Stimulated activated CD8-positive, alpha-beta memory T cell treated with anti-CD3 and anti-CD28 coated beads, Interleukin-12 subunit alpha, Interleukin-12 subunit beta, amount 100 ng/mL, for 4 hours (primary cell): Measurements from ENCODE around the gene NIF3L1.
"Not testable (repeated sequence)": the region's sequence is repeated elsewhere in the genome, so short reads cannot be mapped to it uniquely, and the experiment has no call there.

Experiments
- DNase-seq: peaks from one replicate; pipeline ENCODE4 v3.0.0-alpha.2; 2020; ENCODE audit warnings: low read depth

Gene NIF3L1

GRCh38 chr2:200871151-200871550, 18.0 kb upstream of the NIF3L1 start:
- no peak for DNase-seq

GRCh38 chr2:200873560-200873959, 15.6 kb upstream of the NIF3L1 start:
- DNase-seq, result no peak

GRCh38 chr2:200877443-200877842, 11.7 kb upstream of the NIF3L1 start:
- DNase-seq, result no peak

- no peak for DNase-seq
These were observed 10.8 kb upstream of the NIF3L1 start for GRCh38 chr2:200878289-200878880.

GRCh38 chr2:200881715-200882249, 7.4 kb upstream of the NIF3L1 start:
- DNase-seq, result not testable (repeated sequence)

GRCh38 chr2:200899482-200899881, 10.3 kb downstream of the NIF3L1 start:
- DNase-seq, result no peak

- DNase-seq, result peak; percentile 25
These were observed 12.4 kb downstream of the NIF3L1 start for GRCh38 chr2:200901459-200902072.

- no peak for DNase-seq
These were observed 16.6 kb downstream of the NIF3L1 start for GRCh38 chr2:200905618-200906296.

- DNase-seq, result no peak
These were observed 20.8 kb downstream of the NIF3L1 start for GRCh38 chr2:200909958-200910357.

- no peak for DNase-seq
These were observed 24.5 kb downstream of the NIF3L1 start for GRCh38 chr2:200913654-200914053.

GRCh38 chr2:200922439-200922838, 33.3 kb downstream of the NIF3L1 start:
- no peak for DNase-seq

- DNase-seq, result no peak
These were observed 40.4 kb downstream of the NIF3L1 start for GRCh38 chr2:200929334-200930249.

GRCh38 chr2:200930947-200931626, 41.9 kb downstream of the NIF3L1 start:
- no peak for DNase-seq

- DNase-seq, result no peak
These were observed 50.7 kb downstream of the NIF3L1 start for GRCh38 chr2:200939832-200940231.

GRCh38 chr2:200943527-200944105, 54.4 kb downstream of the NIF3L1 start:
- DNase-seq, result no peak

GRCh38 chr2:200944467-200945394, 55.6 kb downstream of the NIF3L1 start:
- DNase-seq, result peak; percentile 3

GRCh38 chr2:200945395-200945729, 56.2 kb downstream of the NIF3L1 start:
- DNase-seq, result no peak

- no peak for DNase-seq
These were observed 61.2 kb downstream of the NIF3L1 start for GRCh38 chr2:200950378-200950777.
